AG10803 (cell line): ENCODE results near the gene ITPRID2.
"Not testable (repeated sequence)": the region's sequence is repeated elsewhere in the genome, so short reads cannot be mapped to it uniquely, and the experiment has no call there.

Source experiments
- DNase-seq: peaks from one replicate; pipeline ENCODE4 v3.0.0; 2010; ENCODE audit warnings: low read depth
- H3K4me3 ChIP-seq: 2 replicates; pipeline ENCODE4 v1.5.1; 2011; ENCODE audit warnings: mild to moderate bottlenecking, low read length, control low read depth
- CTCF ChIP-seq: conservative IDR thresholded peaks from 2 replicates; pipeline ENCODE4 v1.5.1; 2011; ENCODE audit warnings: mild to moderate bottlenecking, low read length, control low read depth, inconsistent platforms

ITPRID2 gene

GRCh38 chr2:181957668-181958067 is 66.1 kb downstream of the ITPRID2 start:
- no peak for DNase-seq
- TF ChIP-seq CTCF: no peak
- H3K4me3 ChIP-seq: no peak overlapping the region

GRCh38 chr2:181958726-181959125 is 67.2 kb downstream of the ITPRID2 start:
- H3K4me3 ChIP-seq: no peak overlapping the region
- no peak for TF ChIP-seq CTCF
- no peak for DNase-seq

- no peak for DNase-seq
- no peak overlapping the region for H3K4me3 ChIP-seq
- TF ChIP-seq CTCF: no peak
Observed at GRCh38 chr2:181959508-181959907, 68.0 kb downstream of the ITPRID2 start.

- not testable (repeated sequence) for DNase-seq, H3K4me3 ChIP-seq
Observed at GRCh38 chr2:181961167-181961566, 69.6 kb downstream of the ITPRID2 start.

- no peak for TF ChIP-seq CTCF
Observed at GRCh38 chr2:181962142-181962541, 70.6 kb downstream of the ITPRID2 start.

GRCh38 chr2:181970160-181970794 is 78.7 kb downstream of the ITPRID2 start:
- no peak for TF ChIP-seq CTCF
- no peak for DNase-seq
- H3K4me3 ChIP-seq: no peak overlapping the region

More at GRCh38 chr2:181962142-181962541, 70.6 kb downstream of the ITPRID2 start:
- no peak overlapping the region for H3K4me3 ChIP-seq
- no peak for DNase-seq

- no peak for TF ChIP-seq CTCF
- H3K4me3 ChIP-seq: no peak overlapping the region
- no peak for DNase-seq
Observed at GRCh38 chr2:181971032-181971431, 79.5 kb downstream of the ITPRID2 start.
